ENCODE results near the gene GNB3. TPM values are rescaled to one million over a fixed set of nuclear protein-coding genes. Genes with fewer than 3 reads are reported as not detected.
A peak's percentile ranks its signal among the peaks of the same experiment; 100 is the strongest.

Gene GNB3
- total and polyA plus RNA-seq, 9 of the 15 experiments (the other 6 are each of a cell fraction or from before 2014, with no cell fraction given), result 1.4 to 5.8 (median 2.0) TPM

DNA sequence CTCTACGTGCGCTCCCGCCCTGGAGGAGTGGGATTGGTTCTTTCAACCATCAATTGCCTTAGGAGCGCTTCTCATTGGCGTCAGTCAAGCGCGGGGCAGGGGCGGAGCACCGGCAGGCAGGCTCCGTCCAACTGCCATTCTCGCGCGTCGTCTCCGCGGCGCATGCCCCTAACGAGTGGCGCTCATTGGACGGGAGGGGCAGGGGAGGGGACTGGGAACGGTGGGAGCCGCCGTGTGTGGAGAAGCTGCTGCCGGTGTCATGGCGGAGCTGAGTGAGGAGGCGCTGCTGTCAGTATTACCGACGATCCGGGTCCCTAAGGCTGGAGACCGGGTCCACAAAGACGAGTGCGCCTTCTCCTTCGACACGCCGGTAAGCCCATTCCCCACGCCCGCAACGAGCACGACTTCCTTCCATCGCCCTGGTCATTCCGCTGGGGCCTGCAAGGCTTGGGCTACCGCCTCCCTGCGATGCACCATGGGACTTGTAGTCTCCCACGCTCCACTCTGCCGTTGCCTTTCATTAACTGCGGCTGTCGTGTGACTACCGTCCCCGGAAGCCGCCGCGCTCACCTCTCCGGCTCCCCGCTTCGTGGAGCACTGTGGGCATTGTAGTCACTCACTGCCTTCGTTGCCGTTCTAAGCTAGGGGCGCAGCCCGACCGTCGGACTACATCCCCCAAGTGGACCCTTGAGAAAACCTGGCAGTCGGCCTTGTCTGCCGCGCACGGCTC, 11.4 kb downstream of the GNB3 start, which contains the start of gene USP5 (continued):
- TF ChIP-seq, protein P1, sequence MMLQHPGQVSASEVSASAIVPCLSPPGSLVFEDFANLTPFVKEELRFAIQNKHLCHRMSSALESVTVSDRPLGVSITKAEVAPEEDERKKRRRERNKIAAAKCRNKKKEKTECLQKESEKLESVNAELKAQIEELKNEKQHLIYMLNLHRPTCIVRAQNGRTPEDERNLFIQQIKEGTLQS (IDR thresholded peaks at IDR 0.05), result no peak
- TF ChIP-seq, protein P1 (CRISPR knock-in tag; conservative IDR thresholded peaks at IDR 0.05), result no peak
- TF ChIP-seq MYC (IDR thresholded peaks at IDR 0.05; ENCODE audit: low read depth, low read length) (peak; percentile 53; the same call in 1 of the 2 replicates), MYC (CRISPR knock-in tag; IDR thresholded peaks at IDR 0.05; ENCODE audit: borderline replicate concordance, low read depth) (no peak), MTA1 (IDR thresholded peaks at IDR 0.05; ENCODE audit: borderline replicate concordance) (peak; percentile 85; the same call in 1 of the 2 replicates), ZEB2 (IDR thresholded peaks at IDR 0.05) (no peak), ZNF12 (CRISPR knock-in tag; IDR thresholded peaks at IDR 0.05) (no peak), MCM5 (IDR thresholded peaks at IDR 0.05; ENCODE audit: low read depth) (no peak), KDM2B (CRISPR knock-in tag; IDR thresholded peaks at IDR 0.05) (no peak), ZNF282 (CRISPR knock-in tag; IDR thresholded peaks at IDR 0.05) (no peak), ZNF79 (CRISPR knock-in tag; IDR thresholded peaks at IDR 0.05; ENCODE audit: low read depth) (peak; percentile 81), ZFPM2 (CRISPR knock-in tag; IDR thresholded peaks at IDR 0.05) (0 out of 2 replicates have a peak, but pooled peaks have one; percentile 27), SRSF1 (IDR thresholded peaks at IDR 0.05; ENCODE audit: low read depth, low read length) (no peak)
- TF ChIP-seq, protein P2, sequence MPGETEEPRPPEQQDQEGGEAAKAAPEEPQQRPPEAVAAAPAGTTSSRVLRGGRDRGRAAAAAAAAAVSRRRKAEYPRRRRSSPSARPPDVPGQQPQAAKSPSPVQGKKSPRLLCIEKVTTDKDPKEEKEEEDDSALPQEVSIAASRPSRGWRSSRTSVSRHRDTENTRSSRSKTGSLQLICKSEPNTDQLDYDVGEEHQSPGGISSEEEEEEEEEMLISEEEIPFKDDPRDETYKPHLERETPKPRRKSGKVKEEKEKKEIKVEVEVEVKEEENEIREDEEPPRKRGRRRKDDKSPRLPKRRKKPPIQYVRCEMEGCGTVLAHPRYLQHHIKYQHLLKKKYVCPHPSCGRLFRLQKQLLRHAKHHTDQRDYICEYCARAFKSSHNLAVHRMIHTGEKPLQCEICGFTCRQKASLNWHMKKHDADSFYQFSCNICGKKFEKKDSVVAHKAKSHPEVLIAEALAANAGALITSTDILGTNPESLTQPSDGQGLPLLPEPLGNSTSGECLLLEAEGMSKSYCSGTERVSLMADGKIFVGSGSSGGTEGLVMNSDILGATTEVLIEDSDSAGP (CRISPR knock-in tag; IDR thresholded peaks at IDR 0.05), result no peak
- TF ChIP-seq, protein P3, sequence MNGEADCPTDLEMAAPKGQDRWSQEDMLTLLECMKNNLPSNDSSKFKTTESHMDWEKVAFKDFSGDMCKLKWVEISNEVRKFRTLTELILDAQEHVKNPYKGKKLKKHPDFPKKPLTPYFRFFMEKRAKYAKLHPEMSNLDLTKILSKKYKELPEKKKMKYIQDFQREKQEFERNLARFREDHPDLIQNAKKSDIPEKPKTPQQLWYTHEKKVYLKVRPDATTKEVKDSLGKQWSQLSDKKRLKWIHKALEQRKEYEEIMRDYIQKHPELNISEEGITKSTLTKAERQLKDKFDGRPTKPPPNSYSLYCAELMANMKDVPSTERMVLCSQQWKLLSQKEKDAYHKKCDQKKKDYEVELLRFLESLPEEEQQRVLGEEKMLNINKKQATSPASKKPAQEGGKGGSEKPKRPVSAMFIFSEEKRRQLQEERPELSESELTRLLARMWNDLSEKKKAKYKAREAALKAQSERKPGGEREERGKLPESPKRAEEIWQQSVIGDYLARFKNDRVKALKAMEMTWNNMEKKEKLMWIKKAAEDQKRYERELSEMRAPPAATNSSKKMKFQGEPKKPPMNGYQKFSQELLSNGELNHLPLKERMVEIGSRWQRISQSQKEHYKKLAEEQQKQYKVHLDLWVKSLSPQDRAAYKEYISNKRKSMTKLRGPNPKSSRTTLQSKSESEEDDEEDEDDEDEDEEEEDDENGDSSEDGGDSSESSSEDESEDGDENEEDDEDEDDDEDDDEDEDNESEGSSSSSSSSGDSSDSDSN (IDR thresholded peaks at IDR 0.05; ENCODE audit: borderline replicate concordance in 1 of 2, low read depth in 2 of 2, low read length in 2 of 2), result no peak
- TF ChIP-seq, protein P4, sequence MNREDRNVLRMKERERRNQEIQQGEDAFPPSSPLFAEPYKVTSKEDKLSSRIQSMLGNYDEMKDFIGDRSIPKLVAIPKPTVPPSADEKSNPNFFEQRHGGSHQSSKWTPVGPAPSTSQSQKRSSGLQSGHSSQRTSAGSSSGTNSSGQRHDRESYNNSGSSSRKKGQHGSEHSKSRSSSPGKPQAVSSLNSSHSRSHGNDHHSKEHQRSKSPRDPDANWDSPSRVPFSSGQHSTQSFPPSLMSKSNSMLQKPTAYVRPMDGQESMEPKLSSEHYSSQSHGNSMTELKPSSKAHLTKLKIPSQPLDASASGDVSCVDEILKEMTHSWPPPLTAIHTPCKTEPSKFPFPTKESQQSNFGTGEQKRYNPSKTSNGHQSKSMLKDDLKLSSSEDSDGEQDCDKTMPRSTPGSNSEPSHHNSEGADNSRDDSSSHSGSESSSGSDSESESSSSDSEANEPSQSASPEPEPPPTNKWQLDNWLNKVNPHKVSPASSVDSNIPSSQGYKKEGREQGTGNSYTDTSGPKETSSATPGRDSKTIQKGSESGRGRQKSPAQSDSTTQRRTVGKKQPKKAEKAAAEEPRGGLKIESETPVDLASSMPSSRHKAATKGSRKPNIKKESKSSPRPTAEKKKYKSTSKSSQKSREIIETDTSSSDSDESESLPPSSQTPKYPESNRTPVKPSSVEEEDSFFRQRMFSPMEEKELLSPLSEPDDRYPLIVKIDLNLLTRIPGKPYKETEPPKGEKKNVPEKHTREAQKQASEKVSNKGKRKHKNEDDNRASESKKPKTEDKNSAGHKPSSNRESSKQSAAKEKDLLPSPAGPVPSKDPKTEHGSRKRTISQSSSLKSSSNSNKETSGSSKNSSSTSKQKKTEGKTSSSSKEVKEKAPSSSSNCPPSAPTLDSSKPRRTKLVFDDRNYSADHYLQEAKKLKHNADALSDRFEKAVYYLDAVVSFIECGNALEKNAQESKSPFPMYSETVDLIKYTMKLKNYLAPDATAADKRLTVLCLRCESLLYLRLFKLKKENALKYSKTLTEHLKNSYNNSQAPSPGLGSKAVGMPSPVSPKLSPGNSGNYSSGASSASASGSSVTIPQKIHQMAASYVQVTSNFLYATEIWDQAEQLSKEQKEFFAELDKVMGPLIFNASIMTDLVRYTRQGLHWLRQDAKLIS (CRISPR knock-in tag; IDR thresholded peaks at IDR 0.05), result no peak
- TF ChIP-seq, protein P5, sequence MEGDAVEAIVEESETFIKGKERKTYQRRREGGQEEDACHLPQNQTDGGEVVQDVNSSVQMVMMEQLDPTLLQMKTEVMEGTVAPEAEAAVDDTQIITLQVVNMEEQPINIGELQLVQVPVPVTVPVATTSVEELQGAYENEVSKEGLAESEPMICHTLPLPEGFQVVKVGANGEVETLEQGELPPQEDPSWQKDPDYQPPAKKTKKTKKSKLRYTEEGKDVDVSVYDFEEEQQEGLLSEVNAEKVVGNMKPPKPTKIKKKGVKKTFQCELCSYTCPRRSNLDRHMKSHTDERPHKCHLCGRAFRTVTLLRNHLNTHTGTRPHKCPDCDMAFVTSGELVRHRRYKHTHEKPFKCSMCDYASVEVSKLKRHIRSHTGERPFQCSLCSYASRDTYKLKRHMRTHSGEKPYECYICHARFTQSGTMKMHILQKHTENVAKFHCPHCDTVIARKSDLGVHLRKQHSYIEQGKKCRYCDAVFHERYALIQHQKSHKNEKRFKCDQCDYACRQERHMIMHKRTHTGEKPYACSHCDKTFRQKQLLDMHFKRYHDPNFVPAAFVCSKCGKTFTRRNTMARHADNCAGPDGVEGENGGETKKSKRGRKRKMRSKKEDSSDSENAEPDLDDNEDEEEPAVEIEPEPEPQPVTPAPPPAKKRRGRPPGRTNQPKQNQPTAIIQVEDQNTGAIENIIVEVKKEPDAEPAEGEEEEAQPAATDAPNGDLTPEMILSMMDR (IDR thresholded peaks at IDR 0.05 in 2 of 3, conservative IDR thresholded peaks at IDR 0.05 in 1 of 3; ENCODE audit: insufficient read depth in 2 of 3, low read depth in 1 of 3, low read length in 3 of 3), result 0 out of 6 replicates have a peak, but pooled peaks of 1 of the 3 experiments have one; percentile 1

Measured in K562 (cell line).